ENCODE measurements around the gene PIP5K1C. TPM values are rescaled to one million over a fixed set of nuclear protein-coding genes. Genes with fewer than 3 reads are reported as not detected.

The PIP5K1C gene
- total and polyA plus RNA-seq, 8 donors: 20.2 to 42.2 (median 27.0) TPM

GRCh38 chr19:3701200-3701599 lies 932 bp upstream of the PIP5K1C start:
- no peak for TF ChIP-seq CTCF (IDR thresholded peaks at IDR 0.05)
- peaks cover 0 to 6% of the 10 kb centered on the region in 2 donors for H3K27me3 ChIP-seq
- no peak for DNase-seq
- peaks cover 0 to 18% of the 10 kb centered on the region in 2 donors for H3K4me1 ChIP-seq
- no peaks in the 10 kb centered on the region for H3K9me3 ChIP-seq
- H3K4me3 ChIP-seq: no peak overlapping the region
- intact Hi-C loops (cut with DNase I): loop anchor here (5.0 kb wide), 1 partner anchor 34 kb away; no protein-coding TSS in a partner anchor
- no peak for ATAC-seq
- no peak overlapping the region for H3K27ac ChIP-seq
- H3K36me3 ChIP-seq: no peaks in the 10 kb centered on the region

GRCh38 chr19:3699741-3700241 lies 477 bp downstream of the PIP5K1C start:
- Histone ChIP-seq H3K4me3 (peak overlapping the region; percentile 61 to 86), H3K36me3 (peaks cover 0 to 13% of the 10 kb centered on the region in 2 donors), H3K27ac (peak overlapping the region; percentile 76 to 80), H3K9me3 (no peaks in the 10 kb centered on the region), H3K27me3 (no peaks in the 10 kb centered on the region), H3K4me1 (peaks cover 0 to 21% of the 10 kb centered on the region in 2 donors)
- intact Hi-C loops (cut with DNase I): loop anchor here (5.0 kb wide), 1 partner anchor 32 kb away; no protein-coding TSS in a partner anchor
- no peak for TF ChIP-seq CTCF (IDR thresholded peaks at IDR 0.05)
- peak in 1 of 4 donors; percentile 84 for DNase-seq
- no peak for ATAC-seq

GRCh38 chr19:3698974-3699740 lies 1.1 kb downstream of the PIP5K1C start:
- ATAC-seq (peak; percentile 43), DNase-seq (peak; percentile 46 to 84 (median 58))
- no peak for TF ChIP-seq CTCF (IDR thresholded peaks at IDR 0.05)
- H3K9me3 ChIP-seq: no peaks in the 10 kb centered on the region
- intact Hi-C loops (cut with DNase I): no loop called here
- peaks cover 0 to 18% of the 10 kb centered on the region in 2 donors for H3K36me3 ChIP-seq
- peak overlapping the region; percentile 76 to 80 for H3K27ac ChIP-seq
- H3K4me1 ChIP-seq: peaks cover 0 to 21% of the 10 kb centered on the region in 2 donors
- H3K27me3 ChIP-seq: no peaks in the 10 kb centered on the region
- H3K4me3 ChIP-seq: peak overlapping the region; percentile 61 to 86

GRCh38 chr19:3698386-3698950 lies 1.8 kb downstream of the PIP5K1C start:
- ATAC-seq (no peak), DNase-seq (no peak)
- peaks cover 0 to 21% of the 10 kb centered on the region in 2 donors for H3K4me1 ChIP-seq
- intact Hi-C loops (cut with DNase I): no loop called here
- H3K36me3 ChIP-seq: peaks cover 0 to 18% of the 10 kb centered on the region in 2 donors
- H3K9me3 ChIP-seq: no peaks in the 10 kb centered on the region
- no peaks in the 10 kb centered on the region for H3K27me3 ChIP-seq
- peak overlapping the region in 1 of 2 donors; percentile 86 for H3K4me3 ChIP-seq
- TF ChIP-seq CTCF (IDR thresholded peaks at IDR 0.05): no peak
- no peak overlapping the region for H3K27ac ChIP-seq
